HG03442 (cell line): Measurements from ENCODE around the gene RRAS.

ENCODE experiments used
- ATAC-seq: cut with Tn5 transposase; IDR thresholded peaks from one replicate; pipeline ENCODE4 v1.9.1; 2021; ENCODE audit warnings: mild to moderate bottlenecking, moderate library complexity; ENCODE audit not compliant: unreplicated experiment

The RRAS gene

DNA sequence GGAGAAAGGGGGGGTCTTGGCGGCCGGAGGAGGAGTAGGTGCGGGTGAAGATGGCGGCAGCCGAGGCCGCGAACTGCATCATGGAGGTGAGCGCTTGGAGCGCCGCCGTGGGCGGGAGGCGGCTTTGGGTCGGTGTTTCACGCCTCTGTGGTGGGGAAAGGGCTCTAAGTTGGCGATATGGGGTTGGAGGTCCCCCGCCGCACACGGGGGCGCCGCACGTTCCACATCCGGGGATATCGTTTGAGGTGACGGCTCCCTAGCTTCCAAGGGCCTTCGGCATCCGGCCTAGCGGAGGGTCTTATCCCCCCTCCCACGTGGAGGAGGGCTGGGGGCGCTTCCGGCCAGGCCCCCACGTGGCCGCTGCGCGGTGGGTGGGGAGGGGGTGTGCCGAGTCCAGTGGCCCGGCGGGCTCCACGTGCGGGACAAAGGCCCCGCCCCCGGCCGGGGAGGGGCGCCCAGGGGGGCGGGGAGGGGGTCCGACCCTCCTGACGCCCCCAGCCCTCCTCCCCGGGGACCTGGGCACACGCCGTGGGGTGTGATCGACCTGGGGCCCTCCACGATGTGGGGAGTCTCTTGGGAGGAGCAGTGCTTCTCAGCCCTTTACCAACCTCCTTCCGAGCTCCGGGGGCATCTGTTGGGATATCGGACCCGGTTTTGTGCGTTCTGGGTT lies 37.4 kb upstream of the RRAS start, which contains the start of gene PRMT1:
PRMT1 (plus strand) TSS at position 41 of the 670 bp plus-strand sequence; CDS start at position 51, 10 bp downstream.
- ATAC-seq = peak; percentile 1

DNA sequence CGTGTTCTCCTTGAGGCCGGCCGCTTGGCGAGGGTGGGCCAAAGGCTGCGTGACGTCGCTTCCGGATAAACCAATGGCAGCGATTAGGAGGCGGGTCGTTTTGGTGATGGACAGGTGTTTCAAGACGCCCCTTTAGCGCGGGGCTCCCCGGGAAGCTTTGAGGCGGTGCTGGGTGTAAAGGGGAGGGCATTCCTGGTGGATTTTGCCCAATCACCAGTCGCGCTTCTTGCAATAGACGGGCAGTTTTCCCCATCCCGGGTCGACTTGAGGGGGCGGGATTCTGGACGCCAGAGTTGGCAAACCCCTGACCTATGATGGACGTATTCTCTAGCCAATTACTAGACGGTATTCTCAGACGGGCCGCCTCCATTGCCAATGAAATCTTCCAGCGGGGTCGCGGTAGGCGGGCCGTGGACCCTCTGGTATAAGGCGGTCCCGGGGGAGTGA lies 36.9 kb upstream of the RRAS start:
- peak; percentile 60 for ATAC-seq

DNA sequence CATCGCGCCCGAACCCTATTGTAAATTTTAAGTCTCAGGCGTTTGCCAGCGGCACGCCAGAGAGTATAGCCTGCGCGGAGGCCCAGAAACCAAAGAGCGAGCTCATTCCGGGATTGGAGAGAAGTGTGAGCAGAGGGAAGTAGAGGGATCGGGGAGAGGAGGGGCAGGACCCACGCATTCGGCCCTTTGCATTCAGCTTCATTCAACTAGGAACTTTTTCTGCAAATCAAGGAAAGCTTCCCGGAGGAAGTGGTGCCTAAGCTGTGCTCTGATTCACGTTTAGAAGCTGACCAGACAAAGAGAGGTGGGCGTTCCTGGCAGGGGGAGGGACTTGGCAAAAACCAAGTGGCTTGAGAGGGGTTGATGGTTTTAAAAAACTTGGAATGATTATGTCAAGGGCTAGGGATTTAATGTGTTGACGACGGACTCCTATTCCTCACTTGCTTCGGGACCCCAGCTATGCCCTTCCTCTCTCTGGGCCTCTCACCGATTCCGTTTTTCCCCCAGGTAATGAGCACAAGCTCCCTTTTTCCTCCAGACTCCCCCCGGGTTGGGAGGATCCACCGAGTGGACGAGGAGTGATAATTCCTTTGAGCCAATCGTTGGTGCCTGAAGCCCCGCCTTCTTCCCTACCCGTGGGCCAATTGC lies 36.3 kb upstream of the RRAS start:
- no peak for ATAC-seq

DNA sequence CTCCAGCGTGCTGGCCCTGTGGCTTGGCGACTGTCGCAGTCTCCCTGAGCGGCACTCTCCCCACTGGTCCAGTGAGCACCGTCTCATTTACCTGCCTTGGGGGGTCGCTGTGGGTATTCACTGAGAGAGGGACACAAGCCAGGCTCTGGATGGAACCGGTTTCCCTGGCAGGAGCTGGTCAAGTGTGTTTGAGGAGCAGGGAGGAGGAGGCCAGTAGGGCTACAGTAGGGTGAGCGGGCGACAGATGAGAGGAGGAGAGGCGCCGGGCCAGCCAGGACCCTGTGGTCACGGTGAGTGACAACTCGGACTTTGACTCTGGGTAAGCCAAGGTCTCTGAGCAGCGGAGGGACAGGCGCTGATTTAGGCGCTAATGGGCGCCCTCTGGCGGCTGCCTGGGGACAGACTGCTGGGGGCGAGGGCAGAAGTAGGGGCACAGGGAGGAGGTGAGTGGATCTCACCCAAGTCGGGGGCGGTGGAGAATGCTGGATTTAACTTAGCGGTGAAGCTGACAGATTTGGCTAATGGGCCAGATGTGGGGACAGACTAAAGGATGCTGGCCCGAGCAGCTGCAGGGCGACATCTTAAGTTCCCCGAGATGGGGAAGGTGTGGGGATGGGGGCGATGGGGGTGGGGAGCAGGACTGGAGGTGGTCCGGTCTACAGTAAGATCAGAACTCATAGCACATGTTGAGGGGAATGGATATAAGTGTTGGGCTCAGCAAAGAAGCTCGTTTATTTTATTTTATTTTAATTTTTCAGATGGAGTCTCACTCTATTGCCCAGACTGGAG lies 32.4 kb upstream of the RRAS start:
- no peak for ATAC-seq

DNA sequence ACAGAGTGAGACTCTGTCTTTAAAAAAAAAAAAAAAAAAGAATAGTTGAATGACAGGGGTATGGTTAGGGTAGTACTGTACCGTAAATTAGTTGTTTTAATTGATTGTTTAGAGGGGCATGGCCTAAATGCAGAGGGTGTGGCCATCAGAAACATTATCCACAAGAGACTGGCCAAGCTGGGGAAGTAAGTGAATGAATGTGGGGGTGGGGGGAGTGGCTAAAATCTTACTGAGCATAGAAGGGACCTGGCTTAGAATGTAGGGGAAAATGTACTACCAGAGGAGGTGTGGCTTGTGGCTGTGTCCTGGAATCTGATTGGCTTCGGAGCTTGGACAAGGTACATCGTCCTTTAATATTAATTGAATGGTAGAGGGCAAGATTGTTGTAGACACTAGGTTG lies 29.6 kb upstream of the RRAS start:
- ATAC-seq = no peak

DNA sequence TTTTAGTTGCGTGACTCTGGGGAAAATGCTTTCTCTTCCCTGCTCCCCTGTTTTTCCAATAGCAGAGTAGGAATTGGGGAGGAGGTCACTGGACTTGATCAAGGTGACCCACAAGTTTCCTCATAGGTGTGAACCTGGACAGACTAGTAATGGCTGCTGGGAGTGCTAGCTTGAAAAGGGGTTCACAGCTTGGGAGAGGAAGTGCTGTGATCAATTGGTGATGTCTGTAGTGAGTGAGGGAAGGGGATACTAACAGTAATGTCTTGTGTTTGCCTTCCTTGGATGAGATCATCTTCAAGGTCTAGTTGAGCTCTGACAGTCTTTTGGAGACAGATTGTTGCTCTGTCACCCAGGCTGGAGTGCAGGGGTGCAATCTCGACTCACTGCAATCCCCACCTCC lies 27.5 kb upstream of the RRAS start:
- ATAC-seq = no peak

DNA sequence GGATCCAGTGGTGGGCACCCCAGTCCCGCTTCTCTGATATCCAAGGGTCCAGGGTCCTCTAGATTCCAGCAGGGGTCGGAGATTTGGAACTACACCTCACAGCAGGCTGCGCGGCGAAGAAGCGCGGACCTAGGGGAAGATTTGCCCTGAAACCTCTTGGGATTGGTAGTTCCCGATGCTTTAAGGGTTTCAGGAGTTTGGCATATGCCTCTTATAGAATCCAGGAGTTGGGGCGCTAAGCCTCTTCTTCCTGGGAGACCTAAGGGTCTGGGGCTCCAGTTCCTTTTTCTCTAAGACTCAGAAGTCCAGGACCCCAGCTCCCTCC lies 26.1 kb upstream of the RRAS start:
- no peak for ATAC-seq

DNA sequence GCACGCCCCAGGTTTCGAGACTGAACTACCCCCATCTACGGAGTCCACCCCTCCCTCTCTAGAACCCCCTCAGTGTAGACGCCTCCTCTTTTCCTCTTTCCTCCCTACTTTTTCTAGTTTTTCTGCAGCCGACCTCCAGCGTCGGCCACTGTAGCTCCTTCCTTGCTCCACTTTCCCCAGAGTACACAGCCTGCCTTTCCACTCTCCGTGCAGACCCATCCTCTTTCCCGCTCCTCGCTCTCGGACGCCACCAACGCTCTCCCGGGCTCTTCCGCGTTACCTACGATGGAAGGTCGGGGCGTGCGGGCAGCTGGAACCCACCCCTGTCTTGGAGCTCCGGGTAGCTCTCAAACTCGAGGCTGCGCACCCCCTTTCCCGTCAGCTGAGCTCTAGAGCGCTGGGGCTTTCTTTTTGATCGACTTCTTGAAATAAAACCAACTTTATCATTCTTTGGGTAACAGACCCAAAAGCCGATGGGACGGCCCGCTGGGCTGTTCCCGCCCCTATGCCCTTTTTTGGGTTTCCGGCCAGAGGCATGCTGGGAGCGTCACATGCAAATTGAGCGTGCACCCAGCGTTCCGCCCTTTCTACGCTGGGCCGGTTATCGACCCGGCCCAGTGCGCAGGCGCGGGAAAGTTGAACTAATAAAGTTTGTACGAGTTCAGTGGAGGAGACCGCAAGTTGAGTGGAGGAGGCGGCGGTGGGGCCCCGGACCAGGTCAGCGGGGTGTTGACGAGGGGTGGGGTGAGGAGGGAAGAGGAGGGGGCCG lies 25.6 kb upstream of the RRAS start, which contains the start of the genes BCL2L12 and IRF3:
BCL2L12 (plus strand) TSS at position 583 of the 769 bp plus-strand sequence. CDS start 760 bp downstream, outside the sequence.
IRF3 (minus strand) TSS at position 507 of the 769 bp plus-strand sequence. CDS start 1,019 bp downstream, outside the sequence.
- ATAC-seq = peak; percentile 78

DNA sequence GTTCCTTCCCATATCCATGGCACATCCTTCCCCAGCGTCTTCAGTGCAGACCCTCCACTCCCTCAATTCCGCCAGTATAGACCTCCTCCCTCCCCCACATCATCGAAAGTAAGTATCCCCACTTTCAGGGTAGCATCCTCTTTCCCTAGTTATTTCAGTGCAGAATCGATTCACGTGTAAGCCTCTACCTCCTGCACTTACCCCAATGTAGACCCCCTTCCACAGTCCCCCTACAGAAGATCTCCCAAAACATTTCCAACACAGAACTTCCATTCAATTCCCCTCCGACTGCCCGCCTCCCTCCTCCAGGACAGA lies 25.1 kb upstream of the RRAS start:
- ATAC-seq = no peak

DNA sequence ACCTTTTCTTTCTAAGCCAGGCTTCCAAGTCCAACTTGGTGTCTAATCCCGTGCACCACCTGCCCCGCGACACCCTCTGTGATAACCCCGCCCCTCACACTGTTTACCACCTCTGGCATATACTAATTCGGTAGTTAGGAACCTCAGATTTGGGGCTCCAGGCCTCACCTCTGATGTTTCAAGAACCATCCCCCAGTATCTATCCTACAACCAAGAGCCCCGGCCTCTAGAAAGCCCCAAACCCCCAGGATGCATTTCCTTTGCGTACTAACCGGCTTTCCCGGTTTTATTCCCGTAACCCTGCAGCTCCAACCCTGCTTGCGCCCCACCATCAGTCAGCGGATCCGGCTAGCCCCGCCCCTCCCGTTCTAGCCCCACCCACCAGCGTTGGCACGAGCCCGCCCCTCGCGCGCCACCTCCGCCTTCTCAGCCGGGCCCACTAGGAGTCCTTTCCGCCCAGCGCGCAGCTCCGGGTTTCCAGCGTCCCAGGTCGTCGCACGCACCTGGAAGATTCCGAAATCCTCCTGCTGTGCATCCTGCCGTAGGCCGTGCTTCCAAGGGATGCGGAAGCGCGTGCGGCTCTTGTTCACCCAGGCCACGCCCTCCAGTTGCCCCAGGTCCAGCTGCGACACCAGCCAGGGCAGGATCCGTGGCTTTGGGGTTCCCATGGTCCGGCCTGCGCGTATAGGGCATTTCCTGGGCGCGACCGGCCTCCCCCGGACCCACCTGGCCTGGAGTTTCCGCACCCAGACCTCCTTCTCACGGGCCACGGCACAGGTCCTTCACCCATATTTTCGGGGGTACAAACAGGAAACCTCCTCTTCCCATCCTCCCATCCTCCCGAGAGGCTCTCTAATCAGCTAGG lies 24.5 kb upstream of the RRAS start:
- ATAC-seq = no peak

DNA sequence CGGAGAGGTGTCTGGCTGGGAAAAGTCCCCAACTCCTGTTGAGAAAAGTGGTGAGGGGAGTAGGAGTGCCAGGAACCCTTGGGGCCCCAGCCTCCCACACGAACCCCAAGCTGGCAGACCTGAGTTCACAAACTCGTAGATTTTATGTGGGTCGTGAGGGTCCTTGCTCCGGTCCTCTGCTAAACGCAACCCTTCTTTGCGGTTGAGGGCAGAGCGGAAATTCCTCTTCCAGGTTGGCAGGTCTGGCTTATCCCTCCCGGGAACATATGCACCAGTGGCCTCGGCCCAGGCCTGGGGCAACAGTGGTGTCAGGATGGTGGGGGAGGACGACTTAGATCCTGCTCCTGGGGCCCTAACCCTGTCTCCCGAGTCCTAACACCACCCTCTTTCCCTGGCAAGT lies 23.3 kb upstream of the RRAS start:
- no peak for ATAC-seq

DNA sequence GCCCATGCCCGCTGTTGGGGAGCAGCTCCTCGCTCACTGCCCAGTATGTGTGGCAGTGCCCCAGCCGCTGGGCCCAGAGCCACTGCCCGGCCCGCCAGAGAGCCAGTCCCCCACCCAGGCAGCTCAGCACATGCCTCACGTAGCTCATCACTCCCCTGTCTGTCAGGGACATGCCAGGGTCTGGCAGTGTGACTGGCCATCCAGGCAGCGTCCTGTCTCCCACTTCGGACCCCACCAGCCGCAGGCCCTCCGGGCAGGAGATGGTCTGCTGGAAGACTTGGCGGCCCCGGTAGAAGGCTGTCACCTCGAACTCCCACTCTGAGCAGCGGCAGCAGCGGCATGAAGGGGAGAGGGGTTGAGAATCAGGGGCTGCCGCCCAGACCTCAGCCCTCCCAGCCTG lies 22.1 kb upstream of the RRAS start:
- ATAC-seq = no peak

DNA sequence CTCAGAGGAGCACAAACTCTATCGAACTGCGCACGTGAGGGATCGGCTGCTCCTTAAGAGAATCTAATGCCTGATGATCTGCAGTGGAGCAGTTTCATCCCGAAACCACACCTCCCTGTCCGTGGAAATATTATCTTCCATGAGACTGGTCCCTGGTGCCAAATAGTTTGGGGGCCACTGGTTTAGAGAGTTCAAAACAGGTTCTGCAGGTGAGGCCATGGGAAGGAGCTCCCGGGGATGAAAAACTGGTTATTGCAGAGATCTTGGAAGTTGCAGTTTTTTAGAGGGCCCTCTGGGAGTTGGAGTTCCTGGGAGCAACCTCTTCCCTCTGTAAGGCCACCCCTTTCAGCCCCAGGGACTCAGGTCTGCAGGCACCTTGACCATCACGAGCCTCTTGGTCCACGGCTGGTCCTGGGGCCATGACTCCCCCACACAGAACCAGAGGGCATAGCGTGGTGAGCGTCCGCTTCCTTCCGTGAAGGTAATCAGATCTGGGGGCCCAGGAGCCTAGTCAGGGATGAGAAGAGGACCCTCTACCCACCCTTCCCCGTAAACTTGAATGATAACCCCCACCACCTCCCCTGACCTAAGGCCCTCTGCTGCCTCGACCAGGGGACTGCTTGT lies 20.5 kb upstream of the RRAS start:
- no peak for ATAC-seq

DNA sequence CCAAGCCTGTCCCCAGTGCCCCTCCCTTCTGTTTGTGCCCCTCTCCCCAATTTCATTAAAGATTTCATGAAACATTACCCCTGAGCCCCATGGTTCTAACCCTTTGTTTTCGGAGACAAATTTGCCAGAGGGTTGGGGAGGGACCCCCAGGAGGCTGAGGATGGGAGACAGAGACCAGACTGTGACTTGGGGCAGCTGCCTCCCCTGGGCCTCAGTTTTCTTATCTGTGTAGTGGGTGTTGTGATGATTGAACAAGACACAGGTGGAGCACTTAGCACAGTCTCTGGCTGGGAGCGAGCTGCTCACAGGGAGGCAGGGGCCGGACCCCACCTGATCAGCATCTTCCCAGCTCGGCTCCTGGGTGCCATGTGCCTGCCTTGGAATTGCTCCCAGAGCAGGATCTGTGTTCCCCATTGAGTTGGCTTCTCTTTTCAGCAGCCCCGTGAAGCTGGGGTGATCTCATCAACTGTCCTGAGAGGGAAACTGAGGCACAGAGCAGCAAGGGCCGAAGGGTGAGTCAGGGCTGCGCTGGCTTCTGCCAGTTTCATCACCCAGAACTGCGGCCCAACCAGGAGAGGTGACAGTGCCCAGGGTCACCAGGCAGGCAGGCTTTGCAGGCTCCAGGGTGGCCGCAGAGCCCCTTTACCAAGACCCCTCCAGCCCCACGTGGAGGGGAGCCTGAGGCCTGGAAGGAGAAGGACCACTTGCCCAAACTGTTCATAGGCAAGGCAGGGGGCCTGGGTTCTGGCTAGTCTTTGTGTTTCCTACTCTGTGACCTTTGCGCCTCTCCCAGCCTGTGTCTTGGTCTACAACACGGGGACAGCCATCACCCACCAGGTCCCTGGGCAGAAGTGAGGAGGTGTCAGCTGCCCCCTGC lies 18.9 kb upstream of the RRAS start:
- ATAC-seq = no peak

DNA sequence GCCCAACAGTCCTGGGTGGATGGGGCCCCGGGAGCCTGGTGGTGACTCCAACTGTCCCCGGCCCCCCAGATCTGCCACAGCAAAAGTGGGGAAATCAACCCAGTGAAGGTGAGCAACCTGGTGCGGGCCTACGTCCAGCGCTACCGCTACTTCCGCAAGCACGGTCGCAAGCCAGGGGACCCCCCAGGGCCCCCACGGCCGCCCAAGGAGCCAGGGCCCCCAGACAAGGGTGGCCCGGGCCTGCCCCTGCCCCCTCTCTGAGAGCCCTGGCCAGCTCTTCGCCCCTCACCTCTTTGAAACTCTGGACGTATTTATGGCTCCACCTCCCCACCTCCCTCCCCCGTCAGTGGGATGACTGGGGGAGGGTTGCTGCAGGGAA lies 18.2 kb upstream of the RRAS start:
- no peak for ATAC-seq

DNA sequence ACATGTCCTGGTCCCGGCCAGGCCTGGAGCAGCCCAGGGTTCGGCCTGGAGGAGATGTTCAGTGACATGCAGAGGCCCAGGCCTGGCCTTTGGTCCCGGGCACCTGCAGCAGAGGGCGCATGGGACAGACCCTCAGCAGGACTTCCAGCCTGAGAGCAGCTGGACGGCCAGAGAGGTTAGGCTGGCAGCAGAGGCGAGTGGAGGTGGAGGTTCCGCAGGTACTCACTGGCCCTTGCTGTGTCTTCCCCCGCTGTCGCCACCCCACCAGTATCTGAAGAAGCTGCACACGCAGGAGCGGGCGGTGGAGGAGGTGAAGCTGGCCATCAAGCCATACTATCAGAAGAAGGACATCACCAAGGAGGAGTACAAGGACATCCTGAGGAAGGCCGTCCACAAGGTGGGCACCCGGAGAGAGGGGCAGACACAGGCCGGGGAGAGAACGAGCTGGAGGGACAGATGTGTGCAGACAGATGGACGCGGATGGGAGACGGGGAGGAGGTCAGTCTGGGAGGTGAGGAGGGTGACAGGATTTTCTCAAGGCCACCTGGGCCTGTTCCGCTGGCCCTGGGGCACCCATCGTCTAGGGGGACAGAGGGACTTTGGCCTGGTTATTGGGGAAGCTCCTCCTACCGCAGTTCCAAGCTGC lies 17.7 kb upstream of the RRAS start:
- ATAC-seq = no peak

DNA sequence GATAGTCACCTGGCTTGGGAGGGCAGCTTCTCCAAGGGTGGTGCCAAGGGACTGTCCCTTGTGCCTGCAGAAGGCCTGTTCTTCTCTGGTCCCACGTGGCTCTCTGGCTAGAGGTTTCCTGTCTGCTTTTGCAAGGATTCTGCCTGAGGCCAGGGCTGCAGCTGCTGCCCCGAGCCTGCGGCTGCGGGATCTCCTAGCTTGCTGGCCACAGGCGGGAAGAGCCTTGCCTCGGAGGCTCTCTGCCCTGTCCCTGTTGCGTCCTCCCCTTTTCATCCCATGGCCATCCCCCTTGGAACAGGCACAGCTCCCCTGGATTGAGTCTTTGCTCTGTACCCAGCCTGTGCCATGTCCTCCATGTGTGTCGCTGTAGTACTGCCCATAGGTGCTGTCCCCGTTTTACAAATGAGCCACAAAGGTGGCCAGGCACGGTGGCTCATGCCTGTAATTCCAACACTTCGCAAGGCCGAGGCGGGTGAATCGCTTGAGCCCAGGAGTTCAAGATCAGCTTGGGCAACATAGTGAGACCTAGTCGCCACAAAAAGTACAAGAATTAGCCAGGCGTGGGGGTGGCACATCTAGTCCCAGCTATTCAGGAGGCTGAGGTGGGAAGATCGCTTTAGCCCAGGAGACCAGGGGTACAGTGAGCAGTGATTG lies 16.6 kb upstream of the RRAS start:
- ATAC-seq = no peak
